HG03354 (cell line): Measurements from ENCODE around the gene MUC5B.

Source experiments
- ATAC-seq: cut with Tn5 transposase; IDR thresholded peaks from one replicate; pipeline ENCODE4 v1.9.1; 2021; ENCODE audit warnings: mild to moderate bottlenecking; ENCODE audit not compliant: unreplicated experiment, poor library complexity, severe bottlenecking

The MUC5B gene

GRCh38 chr11:1292018-1292643 is 69.3 kb downstream of the MUC5B start:
- no peak for ATAC-seq

- ATAC-seq = no peak
These were observed 70.1 kb downstream of the MUC5B start for GRCh38 chr11:1292644-1293618.

- ATAC-seq = no peak
These were observed 70.8 kb downstream of the MUC5B start for GRCh38 chr11:1293619-1294015.

GRCh38 chr11:1295086-1295485 is 72.2 kb downstream of the MUC5B start:
- ATAC-seq = no peak

GRCh38 chr11:1295591-1295990 is 72.7 kb downstream of the MUC5B start:
- ATAC-seq = no peak

GRCh38 chr11:1296287-1296686 is 73.4 kb downstream of the MUC5B start:
- ATAC-seq = no peak

GRCh38 chr11:1297011-1297575 is 74.2 kb downstream of the MUC5B start:
- ATAC-seq = no peak

GRCh38 chr11:1297576-1298473 is 75.0 kb downstream of the MUC5B start:
- no peak for ATAC-seq

- no peak for ATAC-seq
These were observed 76.0 kb downstream of the MUC5B start for GRCh38 chr11:1298695-1299492.

GRCh38 chr11:1299621-1300020 is 76.8 kb downstream of the MUC5B start:
- ATAC-seq = no peak

GRCh38 chr11:1300121-1300520 is 77.3 kb downstream of the MUC5B start:
- ATAC-seq = no peak

- ATAC-seq = no peak
These were observed 77.8 kb downstream of the MUC5B start for GRCh38 chr11:1300569-1301187.

- ATAC-seq = no peak
These were observed 78.5 kb downstream of the MUC5B start for GRCh38 chr11:1301220-1302000.

GRCh38 chr11:1302041-1302460 is 79.2 kb downstream of the MUC5B start:
- no peak for ATAC-seq

- no peak for ATAC-seq
These were observed 79.7 kb downstream of the MUC5B start for GRCh38 chr11:1302461-1303125.

GRCh38 chr11:1303126-1303821 is 80.4 kb downstream of the MUC5B start:
- no peak for ATAC-seq

GRCh38 chr11:1303973-1304372 is 81.1 kb downstream of the MUC5B start:
- ATAC-seq = no peak
